ENCODE data around the gene AK8.

Gene AK8, protein sequence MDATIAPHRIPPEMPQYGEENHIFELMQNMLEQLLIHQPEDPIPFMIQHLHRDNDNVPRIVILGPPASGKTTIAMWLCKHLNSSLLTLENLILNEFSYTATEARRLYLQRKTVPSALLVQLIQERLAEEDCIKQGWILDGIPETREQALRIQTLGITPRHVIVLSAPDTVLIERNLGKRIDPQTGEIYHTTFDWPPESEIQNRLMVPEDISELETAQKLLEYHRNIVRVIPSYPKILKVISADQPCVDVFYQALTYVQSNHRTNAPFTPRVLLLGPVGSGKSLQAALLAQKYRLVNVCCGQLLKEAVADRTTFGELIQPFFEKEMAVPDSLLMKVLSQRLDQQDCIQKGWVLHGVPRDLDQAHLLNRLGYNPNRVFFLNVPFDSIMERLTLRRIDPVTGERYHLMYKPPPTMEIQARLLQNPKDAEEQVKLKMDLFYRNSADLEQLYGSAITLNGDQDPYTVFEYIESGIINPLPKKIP

DNA sequence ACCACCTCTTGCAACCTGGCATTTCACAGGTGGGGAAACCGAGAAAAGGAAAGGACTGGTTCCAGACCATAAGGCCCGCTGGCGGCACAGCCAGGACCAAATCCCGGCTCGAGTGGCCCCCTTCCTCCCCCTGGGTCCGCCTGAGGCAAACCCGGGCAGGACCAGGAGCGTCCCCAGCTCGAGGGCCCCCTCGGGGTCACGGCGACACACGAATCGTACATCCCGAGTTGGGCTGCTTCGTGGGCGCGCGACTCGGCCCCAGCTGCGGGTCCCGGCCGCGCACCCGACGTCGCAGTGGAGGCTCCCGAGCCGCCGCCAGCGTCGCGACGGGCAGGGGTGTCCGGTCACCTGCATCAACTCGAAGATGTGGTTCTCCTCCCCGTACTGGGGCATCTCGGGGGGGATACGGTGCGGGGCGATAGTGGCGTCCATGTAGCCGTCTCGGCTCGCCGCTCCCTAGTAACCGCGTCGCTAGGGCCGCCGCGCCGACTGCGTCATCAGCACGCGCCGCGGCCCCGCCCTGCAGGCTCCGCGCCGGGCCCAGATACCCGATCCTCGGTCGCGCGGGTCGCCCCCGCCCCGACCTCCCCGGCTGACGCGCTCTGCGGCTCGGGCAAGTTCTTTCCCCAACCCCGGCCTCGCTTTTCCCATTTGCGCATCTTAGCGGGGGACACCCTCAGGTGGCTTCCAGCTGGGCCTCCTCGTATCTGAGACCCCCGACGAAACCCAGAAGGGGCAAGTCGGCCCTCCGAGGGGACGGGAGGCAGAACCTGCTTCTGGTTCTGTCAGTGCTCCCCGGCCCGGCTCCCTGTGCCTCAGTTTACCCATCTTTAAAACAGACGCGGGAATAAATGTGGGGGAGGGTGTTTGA is at the start of gene AK8:
Gene AK8, minus strand, starts transcription at position 461 of the 871 bp plus-strand sequence. Its CDS starts 29 bp downstream, at position 432.
- ATAC-seq (peak; percentile 91), DNase-seq (ENCODE audit: low spot score in 2 of 2) (peak; percentile 85 to 87)
- Mint-ChIP-seq H3K4me1 (peaks cover 34% of the 10 kb centered on the region), H3K36me3 (no peaks in the 10 kb centered on the region), H3K4me3 (peak within 1 kb of the TSS; percentile 70), H3K27ac (peak within 1 kb of the TSS; percentile 52), H3K9me3 (no peaks in the 10 kb centered on the region)

DNA sequence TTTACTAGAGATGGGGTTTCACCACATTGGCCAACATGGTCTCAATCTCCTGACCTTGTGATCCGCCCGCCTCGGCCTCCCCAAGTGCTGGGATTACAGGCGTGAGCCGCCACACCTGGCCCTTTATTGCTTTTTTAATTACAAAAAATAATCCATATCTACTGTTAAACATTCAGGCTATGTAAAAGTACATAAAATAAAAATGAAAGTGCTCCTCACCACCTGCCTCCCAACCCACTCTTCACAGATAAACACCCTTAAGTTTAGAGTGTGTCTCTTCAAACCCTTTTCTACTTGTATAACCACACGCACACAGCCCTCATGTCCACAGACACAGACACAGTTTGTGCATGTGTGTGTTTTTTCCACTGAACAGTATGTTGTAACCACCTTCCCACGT is 49.6 kb upstream of the AK8 start:
- H3K4me3 Mint-ChIP-seq = no peak overlapping the region
- ATAC-seq = no peak
- no peak overlapping the region for H3K27ac Mint-ChIP-seq
- peaks cover 69% of the 10 kb centered on the region for H3K36me3 Mint-ChIP-seq
- DNase-seq (ENCODE audit: low spot score in 2 of 2) = no peak
- peaks cover 7% of the 10 kb centered on the region for H3K4me1 Mint-ChIP-seq
- H3K9me3 Mint-ChIP-seq = no peaks in the 10 kb centered on the region

DNA sequence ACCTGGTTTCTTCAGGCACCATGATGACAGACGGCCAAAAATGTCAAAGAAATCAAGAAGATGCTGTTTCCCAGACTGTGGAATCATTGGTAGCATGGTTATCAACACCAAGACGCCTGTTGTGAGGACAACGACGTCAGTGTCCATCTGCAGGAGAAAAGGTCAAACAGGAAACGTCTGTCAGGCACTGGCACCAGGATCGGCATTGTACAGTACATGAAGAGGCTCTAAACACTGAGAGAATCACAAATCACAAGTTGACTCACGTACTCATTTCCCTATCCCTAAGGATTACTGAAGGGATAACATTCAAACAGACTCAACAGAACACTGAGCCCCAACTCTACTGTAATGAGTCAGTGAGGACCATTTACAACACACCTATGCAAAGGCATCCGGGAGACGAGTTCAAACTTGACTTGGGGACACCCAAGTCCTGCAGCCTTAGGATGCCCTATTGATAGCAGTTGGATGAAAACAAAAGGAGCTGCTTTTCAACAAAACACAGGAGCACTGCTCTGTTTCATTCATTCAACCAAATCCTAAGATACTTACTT is 45.3 kb upstream of the AK8 start:
- Mint-ChIP-seq H3K27ac (no peak overlapping the region), H3K4me1 (no peaks in the 10 kb centered on the region), H3K9me3 (no peaks in the 10 kb centered on the region), H3K4me3 (no peak overlapping the region), H3K36me3 (peaks cover 88% of the 10 kb centered on the region)
- ATAC-seq = no peak
- no peak for DNase-seq (ENCODE audit: low spot score in 2 of 2)

DNA sequence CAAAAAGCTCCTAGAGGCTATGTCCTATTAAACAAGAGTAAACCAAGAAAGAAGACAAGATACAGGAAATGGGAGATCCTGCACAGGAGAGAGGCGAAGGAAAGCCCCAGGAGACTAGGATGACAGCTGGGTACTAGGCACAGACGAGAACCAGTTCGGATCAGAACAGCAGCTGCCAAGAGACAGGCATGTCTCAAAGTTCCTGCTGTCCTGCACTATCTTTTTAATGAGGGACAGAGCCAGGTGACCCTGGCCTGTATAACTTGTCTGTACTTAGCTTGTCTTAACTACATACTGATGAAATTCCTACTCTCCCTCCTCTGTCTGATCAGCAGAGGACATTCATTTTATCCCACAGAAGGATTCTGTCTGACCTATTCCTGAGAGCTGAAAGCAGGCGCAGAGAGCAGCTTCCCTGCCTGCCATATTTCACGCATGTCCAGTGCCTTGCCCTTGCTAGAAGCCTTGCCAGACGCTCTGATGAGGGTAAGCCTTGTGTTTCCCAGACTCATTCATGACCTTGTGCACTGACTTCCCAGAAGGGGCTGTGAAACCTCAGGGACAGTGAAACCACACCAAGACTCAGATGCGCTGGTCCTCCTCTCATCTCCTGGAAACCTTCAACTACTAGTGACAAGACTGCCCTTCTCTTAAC is 41.7 kb upstream of the AK8 start:
- H3K9me3 Mint-ChIP-seq = no peaks in the 10 kb centered on the region
- peaks cover 82% of the 10 kb centered on the region for H3K36me3 Mint-ChIP-seq
- ATAC-seq (no peak), DNase-seq (ENCODE audit: low spot score in 2 of 2) (no peak)
- no peak overlapping the region for H3K4me3 Mint-ChIP-seq
- no peaks in the 10 kb centered on the region for H3K4me1 Mint-ChIP-seq
- peak overlapping the region; percentile 32 for H3K27ac Mint-ChIP-seq

DNA sequence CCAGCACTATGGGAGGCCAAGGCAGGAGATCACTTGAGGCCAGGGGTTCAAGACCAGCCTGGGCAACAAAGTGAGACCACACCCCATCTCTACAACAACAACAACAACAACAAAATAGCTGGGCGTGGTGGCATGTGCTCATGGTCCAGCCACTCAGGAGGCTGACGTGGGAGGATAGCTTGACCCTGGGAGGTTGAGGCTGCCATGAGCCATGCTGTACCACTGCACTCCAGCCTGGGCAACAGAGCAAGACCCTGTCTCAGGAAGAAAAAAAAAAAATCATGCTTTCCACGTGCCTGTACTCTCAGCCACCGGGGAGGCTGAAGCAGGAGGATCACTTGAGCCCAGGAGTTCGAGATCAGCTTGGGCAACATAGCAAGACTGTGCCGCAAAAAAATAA is 36.8 kb upstream of the AK8 start:
- DNase-seq (ENCODE audit: low spot score in 2 of 2) = no peak
- H3K36me3 Mint-ChIP-seq = peaks cover 85% of the 10 kb centered on the region

DNA sequence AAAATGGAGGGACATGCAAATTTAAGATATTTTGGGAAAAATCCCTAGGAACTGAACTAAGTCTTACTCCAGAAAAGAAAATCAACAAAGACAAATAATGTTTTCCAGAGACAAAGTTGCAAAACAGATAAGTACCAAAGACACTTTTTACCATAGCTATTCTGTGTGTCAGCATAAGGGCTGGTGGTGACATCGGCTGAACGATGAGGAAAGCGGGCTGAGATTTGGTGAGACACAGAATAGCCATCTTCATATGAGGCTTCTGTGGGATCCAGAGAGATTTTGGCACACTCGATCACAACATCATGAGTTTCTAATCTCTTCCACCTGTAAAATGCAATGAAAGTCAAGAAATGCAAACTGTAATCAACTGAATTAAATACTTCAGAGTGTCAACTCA is 34.0 kb upstream of the AK8 start:
- DNase-seq (ENCODE audit: low spot score in 2 of 2) (no peak), ATAC-seq (no peak)
- Mint-ChIP-seq H3K27ac (no peak overlapping the region), H3K9me3 (no peaks in the 10 kb centered on the region), H3K4me3 (no peak overlapping the region), H3K36me3 (peaks cover 74% of the 10 kb centered on the region), H3K4me1 (peaks cover 13% of the 10 kb centered on the region)

More for the DNA sequence above, 36.8 kb upstream of the AK8 start:
- no peak for ATAC-seq
- Mint-ChIP-seq H3K4me3 (no peak overlapping the region), H3K4me1 (no peaks in the 10 kb centered on the region), H3K9me3 (no peaks in the 10 kb centered on the region), H3K27ac (no peak overlapping the region)

DNA sequence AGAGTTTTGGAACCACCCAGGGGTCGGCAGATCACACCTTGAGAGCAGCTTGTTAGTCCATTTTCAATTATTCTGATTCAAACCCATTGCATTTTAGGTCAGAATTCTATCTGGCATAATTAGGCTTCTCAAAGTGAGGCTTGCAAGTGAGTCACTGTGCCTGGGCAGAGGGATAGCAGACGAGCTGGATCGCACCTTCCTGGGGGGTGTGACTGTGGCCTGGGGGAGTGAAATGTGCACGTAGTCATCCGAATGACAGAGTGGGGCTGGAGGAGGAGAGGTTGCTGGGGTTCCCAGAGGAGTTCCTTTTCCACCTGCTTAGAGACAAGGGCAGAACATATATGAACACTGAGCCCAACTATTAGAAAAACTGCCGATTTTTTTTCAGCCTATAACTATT is 32.3 kb upstream of the AK8 start:
- no peak overlapping the region for H3K4me3 Mint-ChIP-seq
- H3K36me3 Mint-ChIP-seq = peaks cover 65% of the 10 kb centered on the region
- H3K27ac Mint-ChIP-seq = no peak overlapping the region
- H3K4me1 Mint-ChIP-seq = peaks cover 13% of the 10 kb centered on the region
- no peak for DNase-seq (ENCODE audit: low spot score in 2 of 2)
- ATAC-seq = no peak
- no peaks in the 10 kb centered on the region for H3K9me3 Mint-ChIP-seq

DNA sequence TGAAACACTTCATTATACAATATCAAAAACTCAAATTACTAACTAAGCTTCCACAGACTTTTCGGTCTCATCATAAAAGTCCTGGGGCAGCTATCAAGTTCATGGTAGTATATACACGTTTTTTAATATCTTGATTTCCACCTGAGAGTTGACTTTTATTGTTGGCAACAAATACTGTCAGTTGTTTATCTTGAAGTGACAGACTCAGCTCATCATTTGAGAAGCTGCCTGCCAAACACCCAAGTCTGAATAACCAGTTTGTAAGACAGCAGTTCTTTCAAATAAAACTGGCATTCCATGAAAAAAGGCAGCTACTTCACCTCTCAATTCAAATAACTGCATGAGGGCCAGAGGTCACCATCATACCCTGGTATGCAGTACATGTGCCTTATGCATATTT is 31.2 kb upstream of the AK8 start:
- DNase-seq (ENCODE audit: low spot score in 2 of 2) (no peak), ATAC-seq (no peak)
- Mint-ChIP-seq H3K4me3 (no peak overlapping the region), H3K9me3 (no peaks in the 10 kb centered on the region), H3K4me1 (peaks cover 13% of the 10 kb centered on the region), H3K36me3 (peaks cover 59% of the 10 kb centered on the region), H3K27ac (peak overlapping the region; percentile 68)

DNA sequence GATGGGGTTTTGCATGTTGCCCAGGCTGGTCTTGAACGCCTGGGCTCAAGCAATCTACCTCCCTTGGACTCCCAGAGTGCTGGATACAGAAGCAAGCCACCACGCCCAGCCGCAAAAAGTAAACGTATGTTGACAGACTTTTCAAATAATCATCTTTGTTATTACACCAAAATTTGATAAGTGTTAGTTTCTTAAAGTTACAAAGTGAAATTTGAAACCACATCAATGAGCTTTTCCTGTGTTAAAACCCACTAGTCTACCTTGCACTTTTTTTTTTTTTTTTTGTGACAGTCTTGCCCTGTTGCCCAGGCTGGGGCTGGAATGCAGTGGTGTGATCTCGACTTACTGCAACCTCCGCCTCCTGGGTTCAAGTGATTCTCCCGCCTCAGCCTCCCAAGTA is 30.6 kb upstream of the AK8 start:
- Mint-ChIP-seq H3K36me3 (peaks cover 59% of the 10 kb centered on the region), H3K4me3 (no peak overlapping the region), H3K27ac (peak overlapping the region; percentile 68), H3K9me3 (no peaks in the 10 kb centered on the region), H3K4me1 (peaks cover 13% of the 10 kb centered on the region)
- ATAC-seq (no peak), DNase-seq (ENCODE audit: low spot score in 2 of 2) (no peak)

DNA sequence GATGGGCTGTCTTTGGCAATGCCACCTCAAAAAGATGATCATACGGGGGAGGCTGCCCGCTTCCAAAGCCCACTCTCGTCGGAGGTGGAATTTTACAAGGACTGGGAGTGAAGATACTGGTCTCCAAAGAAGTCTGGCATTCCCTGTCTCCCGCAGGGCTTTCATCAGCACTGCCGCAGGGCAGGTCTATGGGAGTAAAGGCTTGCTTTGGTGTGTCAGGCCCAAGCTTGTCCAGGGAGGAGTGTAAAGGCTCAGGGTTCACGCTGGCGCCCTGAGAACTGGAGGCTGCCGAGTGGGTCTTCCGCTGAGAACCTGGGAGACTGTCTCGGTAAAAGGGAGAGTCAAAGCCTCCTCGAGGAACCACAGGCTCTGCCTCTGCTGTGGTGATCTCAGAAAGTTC is 27.6 kb upstream of the AK8 start:
- Mint-ChIP-seq H3K27ac (no peak overlapping the region), H3K4me1 (peaks cover 13% of the 10 kb centered on the region), H3K9me3 (no peaks in the 10 kb centered on the region), H3K4me3 (no peak overlapping the region), H3K36me3 (peaks cover 52% of the 10 kb centered on the region)
- ATAC-seq (no peak), DNase-seq (ENCODE audit: low spot score in 2 of 2) (no peak)

DNA sequence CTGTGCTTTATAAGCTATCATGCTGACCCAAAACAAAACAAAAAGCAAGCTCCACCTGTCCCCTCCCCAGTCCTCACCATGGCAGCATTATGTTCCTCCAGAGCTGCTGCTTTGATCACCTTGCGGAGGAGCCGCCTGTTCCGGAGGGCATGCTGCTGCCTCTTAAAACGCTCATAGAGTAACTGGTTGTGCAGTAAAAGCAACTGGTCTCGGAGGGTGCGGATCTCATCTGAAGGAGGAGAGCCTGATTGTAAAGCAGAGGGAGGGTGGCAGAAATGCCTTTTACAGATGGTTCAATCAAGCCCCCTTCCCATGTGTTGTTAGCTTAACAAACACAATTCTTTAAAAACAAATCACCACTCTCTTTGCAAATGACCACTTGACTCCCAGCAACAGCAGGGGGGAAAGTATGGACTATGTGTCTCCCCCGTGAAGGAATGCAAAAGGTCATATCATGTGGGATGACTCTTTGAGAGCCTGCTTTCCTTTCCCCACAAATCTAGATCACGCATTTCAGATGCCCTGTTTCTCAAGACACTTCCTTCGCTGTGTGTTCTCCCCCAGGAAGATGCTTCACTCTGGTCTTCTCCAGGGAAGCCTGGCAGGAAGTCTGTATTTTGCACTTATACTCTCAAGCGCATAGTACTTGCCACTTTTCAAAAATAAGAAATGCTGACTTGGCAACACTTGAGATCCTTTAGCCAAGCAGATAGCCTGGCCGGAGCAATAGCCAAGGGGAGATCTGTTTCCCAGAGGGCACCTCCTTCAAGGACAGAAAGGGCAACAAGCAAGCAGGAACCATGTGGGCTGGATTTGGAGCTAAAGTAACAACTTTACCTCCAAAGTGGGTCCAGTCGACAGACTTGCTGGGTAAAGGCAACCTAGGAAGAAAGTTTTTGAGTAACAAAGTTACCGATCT is 25.7 kb upstream of the AK8 start:
- peaks cover 55% of the 10 kb centered on the region for H3K36me3 Mint-ChIP-seq
- ATAC-seq (no peak), DNase-seq (ENCODE audit: low spot score in 2 of 2) (no peak)
- no peak overlapping the region for H3K27ac Mint-ChIP-seq
- H3K4me3 Mint-ChIP-seq = no peak overlapping the region
- H3K9me3 Mint-ChIP-seq = no peaks in the 10 kb centered on the region
- H3K4me1 Mint-ChIP-seq = peaks cover 6% of the 10 kb centered on the region

DNA sequence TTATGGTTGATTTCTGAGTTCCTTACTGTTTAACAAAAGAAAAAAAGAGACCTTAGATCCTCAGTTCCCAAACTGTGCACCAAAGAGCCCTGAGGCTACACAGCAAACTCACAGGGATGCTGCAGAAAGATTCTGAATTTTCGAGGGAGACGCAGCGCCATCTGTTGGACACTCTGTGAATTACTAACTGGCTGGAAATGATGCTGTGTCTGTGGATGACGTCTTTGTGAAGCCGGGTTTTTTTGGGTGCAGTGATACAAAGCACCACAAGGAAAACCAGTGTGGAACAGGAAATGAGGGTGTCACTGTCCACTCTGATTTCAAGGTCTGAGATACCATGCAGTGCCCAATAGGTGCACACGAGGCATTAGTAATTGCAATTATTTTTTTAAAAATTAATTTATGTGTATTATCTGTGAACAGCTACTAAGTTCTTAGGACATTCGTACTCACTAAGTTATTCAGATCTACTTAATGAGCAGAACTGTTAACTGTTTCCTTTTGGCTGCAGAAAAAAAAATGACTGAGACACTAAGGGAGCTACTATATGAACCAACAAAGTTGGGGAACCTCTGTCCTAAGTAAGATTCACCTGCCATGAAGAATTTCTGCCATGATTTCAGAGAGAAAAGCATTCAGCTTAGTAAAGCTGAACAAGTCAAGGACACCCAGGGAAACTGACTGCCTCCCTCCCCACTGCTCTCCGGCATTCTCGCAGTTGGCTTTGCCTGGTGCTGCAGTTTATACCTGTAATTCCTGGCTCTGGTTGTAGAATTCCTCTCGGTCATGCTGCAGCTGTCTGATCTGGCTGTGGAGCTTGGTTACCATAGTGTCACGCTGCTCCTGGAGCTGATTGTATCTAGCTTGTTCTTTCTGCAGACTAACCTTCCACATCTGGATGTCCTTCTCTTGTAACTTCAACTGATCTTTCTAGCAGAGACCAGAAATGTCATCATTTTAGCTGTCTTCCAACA is 24.1 kb upstream of the AK8 start:
- Mint-ChIP-seq H3K36me3 (peaks cover 69% of the 10 kb centered on the region), H3K9me3 (no peaks in the 10 kb centered on the region), H3K4me3 (no peak overlapping the region), H3K27ac (no peak overlapping the region), H3K4me1 (no peaks in the 10 kb centered on the region)
- peak; percentile 70 to 88 for DNase-seq (ENCODE audit: low spot score in 2 of 2)
- ATAC-seq = peak; percentile 97

DNA sequence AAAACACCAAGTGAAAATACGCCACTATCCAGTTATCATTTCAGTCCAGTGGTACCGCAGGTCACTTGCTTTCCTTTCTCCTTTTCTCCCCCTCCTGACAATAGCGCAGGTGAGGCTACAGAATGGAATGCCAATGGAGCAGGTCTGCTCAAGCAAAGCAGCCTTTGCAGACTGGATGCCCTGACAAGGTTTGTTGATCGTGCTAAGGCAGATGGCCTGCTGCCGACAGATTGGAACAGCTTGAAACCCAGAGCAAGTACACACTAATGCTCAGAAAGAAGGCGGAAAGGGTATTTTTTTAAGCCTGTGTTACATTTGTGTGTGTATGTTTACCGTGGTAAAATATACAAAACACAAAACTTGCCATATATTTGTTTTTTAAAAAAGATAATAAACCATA is 20.0 kb upstream of the AK8 start:
- no peak for ATAC-seq
- no peaks in the 10 kb centered on the region for H3K9me3 Mint-ChIP-seq

More for the DNA sequence above, 20.0 kb upstream of the AK8 start:
- H3K36me3 Mint-ChIP-seq = peaks cover 65% of the 10 kb centered on the region
- H3K4me3 Mint-ChIP-seq = no peak overlapping the region
- no peak for DNase-seq (ENCODE audit: low spot score in 2 of 2)
- peak overlapping the region; percentile 44 for H3K27ac Mint-ChIP-seq
- H3K4me1 Mint-ChIP-seq = no peaks in the 10 kb centered on the region

Measured in stimulated activated effector memory CD8-positive, alpha-beta T cell treated with anti-CD3 and anti-CD28 coated beads, Interleukin-12 subunit alpha, Interleukin-12 subunit beta, amount 100 ng/mL, for 72 hours (primary cell).